HepG2 (cell line): ENCODE results near the gene SV2B. TPM values are rescaled to one million over a fixed set of nuclear protein-coding genes. Genes with fewer than 3 reads are reported as not detected.

Experiments used
- ATAC-seq: fragments of 200-7000 bp; cut with Tn5 transposase; 3 replicates; pipeline ENCODE4 v1.9.1; 2020; ENCODE audit warnings: mild to moderate bottlenecking, moderate library complexity
- BruUV-seq: library from RNA; stranded (reverse); fragments of 400-500 nt; replicated peaks from 2 replicates; lab custom pipeline; 2021; lab: Mats Ljungman, UMichigan
- CTCF ChIA-PET: fragments of 300-600 bp; formaldehyde crosslinking; extraction: SDS; loops from one replicate; lab custom pipeline; 2021; ENCODE audit warnings: low total read pairs, inconsistent platforms, low intra/inter-chr PET ratio; lab: Yijun Ruan, JAX
- POLR2A ChIA-PET: fragments of 350-600 bp; sonication (Branson Sonifier 250); formaldehyde crosslinking; loops from one replicate; lab custom pipeline; 2020; ENCODE audit warnings: antibody characterized with exemption, inconsistent platforms; lab: Yijun Ruan, JAX
- DNase-seq: peaks from one replicate; pipeline ENCODE4 v3.0.0-alpha.2; 2015; ENCODE audit warnings: low spot score
- FAIRE-seq: peaks from 3 replicates; lab custom pipeline; 2011; peaks lifted over from hg19 to GRCh38; lab: Jason Lieb, UNC
- H2AFZ ChIP-seq: one replicate; pipeline ENCODE4 v1.6.1; 2011; ENCODE audit warnings: low read length, inconsistent platforms
- H3K27ac ChIP-seq: fragments of 300-600 bp; 3 replicates; pipeline ENCODE4 v1.8.0; 2011; ENCODE audit warnings: mixed run types, mild to moderate bottlenecking, mixed read lengths, low read length, inconsistent platforms; ENCODE audit not compliant: insufficient read depth; ENCODE audit errors: extremely low read length
- H3K27me3 ChIP-seq, 2 experiments: fragments of 200-600 bp in 1 of 2; 2 replicates in 1 of 2; 3 replicates in 1 of 2; pipeline versions ENCODE4 v1.6.0 to v1.8.0; 2011; ENCODE audit warnings: low read length in 2 of 2, mild to moderate bottlenecking in 2 of 2, moderate library complexity in 2 of 2, inconsistent platforms in 1 of 2; ENCODE audit not compliant: insufficient read depth in 2 of 2, control insufficient read depth in 1 of 2
- H3K36me3 ChIP-seq, 2 experiments: fragments of 200-600 bp in 1 of 2; replicated peaks in 1 of 2; 2 replicates in 1 of 2; 3 replicates in 1 of 2; pipeline versions ENCODE4 v1.5.1 to v1.8.0; 2011; ENCODE audit warnings: low read length in 2 of 2, inconsistent platforms in 1 of 2; ENCODE audit not compliant: insufficient read depth in 2 of 2, control insufficient read depth in 1 of 2
- H3K4me1 ChIP-seq: 2 replicates; pipeline ENCODE4 v1.5.1; 2012; ENCODE audit warnings: low read length, inconsistent platforms; ENCODE audit not compliant: insufficient read depth
- H3K4me2 ChIP-seq: 2 replicates; pipeline ENCODE4 v1.6.0; 2011; ENCODE audit warnings: low read depth, low read length, inconsistent platforms
- H3K4me3 ChIP-seq, 3 experiments: fragments of 200-600 bp in 1 of 3; sonication (generic), shearing (Covaris generic) in 1 of 3; replicated peaks in 1 of 3; 2 replicates each; pipeline ENCODE4 v1.5.1; 2011 to 2016; ENCODE audit warnings: low read length in 3 of 3, inconsistent platforms in 2 of 3, low read depth in 2 of 3, mild to moderate bottlenecking in 2 of 3, control low read depth in 1 of 3, mixed read lengths in 1 of 3; ENCODE audit not compliant: insufficient read depth in 1 of 3
- H3K79me2 ChIP-seq: one replicate; pipeline ENCODE4 v1.6.1; 2011; ENCODE audit warnings: low read length, inconsistent platforms; ENCODE audit not compliant: insufficient read depth
- H3K9ac ChIP-seq: 2 replicates; pipeline ENCODE4 v1.6.0; 2011; ENCODE audit warnings: mild to moderate bottlenecking, low read depth, low read length, inconsistent platforms; ENCODE audit not compliant: insufficient read depth
- H3K9me3 ChIP-seq: 2 replicates; pipeline ENCODE4 v1.5.1; 2012; ENCODE audit warnings: mild to moderate bottlenecking, low read length
- H4K20me1 ChIP-seq: 2 replicates; pipeline ENCODE4 v1.6.0; 2011; ENCODE audit warnings: inconsistent platforms, mild to moderate bottlenecking, low read length, moderate library complexity; ENCODE audit not compliant: insufficient read depth
- ESRRA ChIP-seq: sonication (generic); formaldehyde crosslinking; IDR thresholded peaks from 2 replicates; pipeline ENCODE4 v1.5.1; 2020; ENCODE audit warnings: mild to moderate bottlenecking, low read depth, missing genetic modification reagents
- FOXK1 ChIP-seq: sonication (generic); formaldehyde crosslinking; IDR thresholded peaks from 2 replicates; pipeline ENCODE4 v1.4.0; 2020; ENCODE audit warnings: low read depth, missing genetic modification reagents, borderline replicate concordance
- FOXP1 ChIP-seq, 2 experiments: fragments of 450-650 bp in 1 of 2; IDR thresholded peaks; 2 replicates each; pipeline ENCODE4 v1.6.1; 2017 to 2018; ENCODE audit warnings: antibody characterized with exemption in 1 of 2
- HNRNPL ChIP-seq: fragments of 200-400 bp; formaldehyde crosslinking; IDR thresholded peaks from 2 replicates; pipeline ENCODE4 v1.6.1; 2017; ENCODE audit warnings: mild to moderate bottlenecking, low read depth, low read length
- SNAPC4 ChIP-seq: sonication (generic); formaldehyde crosslinking; IDR thresholded peaks from 2 replicates; pipeline ENCODE4 v1.4.0; 2020; ENCODE audit warnings: mild to moderate bottlenecking, missing genetic modification reagents
- SPEN ChIP-seq: sonication (generic); formaldehyde crosslinking; IDR thresholded peaks from 2 replicates; pipeline ENCODE4 v1.5.1; 2020; ENCODE audit warnings: low read depth, mild to moderate bottlenecking, missing genetic modification reagents
- TERF1 ChIP-seq: sonication (generic); formaldehyde crosslinking; IDR thresholded peaks from 2 replicates; pipeline ENCODE4 v1.8.0; 2022; ENCODE audit warnings: mild to moderate bottlenecking, missing genetic modification reagents, moderate library complexity
- ZC3H4 ChIP-seq: sonication (generic); formaldehyde crosslinking; IDR thresholded peaks from 2 replicates; pipeline ENCODE4 v1.4.0; 2020; ENCODE audit warnings: missing genetic modification reagents, borderline replicate concordance
- ZNF292 ChIP-seq: sonication (generic); formaldehyde crosslinking; IDR thresholded peaks from 2 replicates; pipeline ENCODE4 v1.8.1; 2022; ENCODE audit warnings: mild to moderate bottlenecking, low read depth, missing genetic modification reagents, borderline replicate concordance
- ZNF367 ChIP-seq: sonication (generic); formaldehyde crosslinking; IDR thresholded peaks from 2 replicates; pipeline ENCODE4 v1.4.0; 2020; ENCODE audit warnings: missing genetic modification reagents, borderline replicate concordance
- WGBS: methylation state at CpG from one replicate; pipeline ENCODE4 v1.1.6; 2017; ENCODE audit warnings: low lambda C conversion rate; 5-methylcytosine and 5-hydroxymethylcytosine counted together
- in situ Hi-C: cut with HindIII; loops from 2 replicates; pipeline ENCODE4 v1.10.0; 2017; ENCODE audit warnings: low pct_unique_long_range_greater_than_20kb; ENCODE audit not compliant: extremely low pct_ligation_motif_present
- intact Hi-C: fragments of 100-400 bp; cut with micrococcal nuclease; formaldehyde crosslinking; loops from one replicate; pipeline ENCODE4 v1.10.0; 2022; ENCODE audit not compliant: unreplicated experiment
- polyA plus RNA-seq, 8 experiments: library from polyadenylated mRNA; depleted of rRNA in 3 of 8; stranded (reverse) in 7 of 8; unstranded in 1 of 8; fragments of >200 nt; fragmentation: Illumina TruSeq in 4 of 8; extraction: Trizol in 4 of 8; gene quantifications; 2 replicates each; pipeline versions ENCODE4 v1.2.1 to v1.2.3, GENCODE V29; 2011 to 2016; ENCODE audit warnings: low read depth in 4 of 8, missing spikeins in 1 of 8, mixed read lengths in 1 of 8; ENCODE audit not compliant: insufficient read depth in 1 of 8
- total RNA-seq, 5 experiments: library from RNA; depleted of rRNA; stranded (reverse); fragments of >200 nt; fragmentation: Illumina TruSeq; extraction: Trizol; gene quantifications; 2 replicates each; pipeline ENCODE4 v1.2.3, GENCODE V29; 2016; ENCODE audit warnings: low read depth in 1 of 5
- TF ChIP-seq, protein P1 (sequence below): sonication (generic); formaldehyde crosslinking; IDR thresholded peaks from 2 replicates; pipeline ENCODE4 v1.9.0; 2022; ENCODE audit warnings: low read depth, missing genetic modification reagents
- TF ChIP-seq, protein P2 (sequence below): sonication (generic); formaldehyde crosslinking; IDR thresholded peaks from 2 replicates; pipeline ENCODE4 v1.5.0; 2020; ENCODE audit warnings: mild to moderate bottlenecking, missing genetic modification reagents, borderline replicate concordance

Gene SV2B
- total and polyA plus RNA-seq, 2 of the 13 experiments (the other 11 are each of a cell fraction or from before 2014, with no cell fraction given): not detected

- DNase-seq: no peak
- no peak overlapping the region for H3K4me3 ChIP-seq
- no peak overlapping the region for H3K9ac ChIP-seq
- H3K4me2 ChIP-seq: no peak overlapping the region
- H3K9me3 ChIP-seq: no peaks in the 10 kb centered on the region
- no peak overlapping the region for H2AFZ ChIP-seq
- no peaks in the 10 kb centered on the region; a peak in 2 of 5 replicates for H3K27me3 ChIP-seq
- BruUV-seq: no TSS peak
- WGBS: 9% methylated on average over 5 of the region's 5 CpGs
- no peak for ATAC-seq
- intact Hi-C loops: no loop called here
- ChIA-PET CTCF (no interaction called here), POLR2A (no interaction called here)
- no peak overlapping the region for H3K27ac ChIP-seq
- no peaks in the 10 kb centered on the region for H3K79me2 ChIP-seq
- no peaks in the 10 kb centered on the region for H3K36me3 ChIP-seq
- FAIRE-seq: no peak
- in situ Hi-C loops: no loop called here
- no peaks in the 10 kb centered on the region for H3K4me1 ChIP-seq
- H4K20me1 ChIP-seq: no peaks in the 10 kb centered on the region
- TF ChIP-seq ZNF292 (no peak), FOXP1 (IDR thresholded peaks at IDR 0.05) (no peak), FOXP1 (CRISPR knock-in tag; IDR thresholded peaks at IDR 0.05) (no peak), ZNF367 (CRISPR knock-in tag) (no peak), ZC3H4 (no peak), ESRRA (no peak), SPEN (CRISPR knock-in tag) (no peak), SNAPC4 (CRISPR knock-in tag) (no peak), FOXK1 (CRISPR knock-in tag) (no peak), HNRNPL (no peak), TERF1 (CRISPR knock-in tag) (no peak)
- TF ChIP-seq, protein P1, sequence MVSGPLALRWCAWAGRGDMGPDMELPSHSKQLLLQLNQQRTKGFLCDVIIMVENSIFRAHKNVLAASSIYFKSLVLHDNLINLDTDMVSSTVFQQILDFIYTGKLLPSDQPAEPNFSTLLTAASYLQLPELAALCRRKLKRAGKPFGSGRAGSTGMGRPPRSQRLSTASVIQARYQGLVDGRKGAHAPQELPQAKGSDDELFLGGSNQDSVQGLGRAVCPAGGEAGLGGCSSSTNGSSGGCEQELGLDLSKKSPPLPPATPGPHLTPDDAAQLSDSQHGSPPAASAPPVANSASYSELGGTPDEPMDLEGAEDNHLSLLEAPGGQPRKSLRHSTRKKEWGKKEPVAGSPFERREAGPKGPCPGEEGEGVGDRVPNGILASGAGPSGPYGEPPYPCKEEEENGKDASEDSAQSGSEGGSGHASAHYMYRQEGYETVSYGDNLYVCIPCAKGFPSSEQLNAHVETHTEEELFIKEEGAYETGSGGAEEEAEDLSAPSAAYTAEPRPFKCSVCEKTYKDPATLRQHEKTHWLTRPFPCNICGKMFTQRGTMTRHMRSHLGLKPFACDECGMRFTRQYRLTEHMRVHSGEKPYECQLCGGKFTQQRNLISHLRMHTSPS: no peak
- TF ChIP-seq, protein P2, sequence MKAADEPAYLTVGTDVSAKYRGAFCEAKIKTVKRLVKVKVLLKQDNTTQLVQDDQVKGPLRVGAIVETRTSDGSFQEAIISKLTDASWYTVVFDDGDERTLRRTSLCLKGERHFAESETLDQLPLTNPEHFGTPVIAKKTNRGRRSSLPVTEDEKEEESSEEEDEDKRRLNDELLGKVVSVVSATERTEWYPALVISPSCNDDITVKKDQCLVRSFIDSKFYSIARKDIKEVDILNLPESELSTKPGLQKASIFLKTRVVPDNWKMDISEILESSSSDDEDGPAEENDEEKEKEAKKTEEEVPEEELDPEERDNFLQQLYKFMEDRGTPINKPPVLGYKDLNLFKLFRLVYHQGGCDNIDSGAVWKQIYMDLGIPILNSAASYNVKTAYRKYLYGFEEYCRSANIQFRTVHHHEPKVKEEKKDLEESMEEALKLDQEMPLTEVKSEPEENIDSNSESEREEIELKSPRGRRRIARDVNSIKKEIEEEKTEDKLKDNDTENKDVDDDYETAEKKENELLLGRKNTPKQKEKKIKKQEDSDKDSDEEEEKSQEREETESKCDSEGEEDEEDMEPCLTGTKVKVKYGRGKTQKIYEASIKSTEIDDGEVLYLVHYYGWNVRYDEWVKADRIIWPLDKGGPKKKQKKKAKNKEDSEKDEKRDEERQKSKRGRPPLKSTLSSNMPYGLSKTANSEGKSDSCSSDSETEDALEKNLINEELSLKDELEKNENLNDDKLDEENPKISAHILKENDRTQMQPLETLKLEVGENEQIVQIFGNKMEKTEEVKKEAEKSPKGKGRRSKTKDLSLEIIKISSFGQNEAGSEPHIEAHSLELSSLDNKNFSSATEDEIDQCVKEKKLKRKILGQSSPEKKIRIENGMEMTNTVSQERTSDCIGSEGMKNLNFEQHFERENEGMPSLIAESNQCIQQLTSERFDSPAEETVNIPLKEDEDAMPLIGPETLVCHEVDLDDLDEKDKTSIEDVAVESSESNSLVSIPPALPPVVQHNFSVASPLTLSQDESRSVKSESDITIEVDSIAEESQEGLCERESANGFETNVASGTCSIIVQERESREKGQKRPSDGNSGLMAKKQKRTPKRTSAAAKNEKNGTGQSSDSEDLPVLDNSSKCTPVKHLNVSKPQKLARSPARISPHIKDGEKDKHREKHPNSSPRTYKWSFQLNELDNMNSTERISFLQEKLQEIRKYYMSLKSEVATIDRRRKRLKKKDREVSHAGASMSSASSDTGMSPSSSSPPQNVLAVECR (CRISPR knock-in tag): no peak
Observed at GRCh38 chr15:91237445-91237844, 137.4 kb downstream of the SV2B start.
